ENCODE results near the gene DNAJA3.

DNA sequence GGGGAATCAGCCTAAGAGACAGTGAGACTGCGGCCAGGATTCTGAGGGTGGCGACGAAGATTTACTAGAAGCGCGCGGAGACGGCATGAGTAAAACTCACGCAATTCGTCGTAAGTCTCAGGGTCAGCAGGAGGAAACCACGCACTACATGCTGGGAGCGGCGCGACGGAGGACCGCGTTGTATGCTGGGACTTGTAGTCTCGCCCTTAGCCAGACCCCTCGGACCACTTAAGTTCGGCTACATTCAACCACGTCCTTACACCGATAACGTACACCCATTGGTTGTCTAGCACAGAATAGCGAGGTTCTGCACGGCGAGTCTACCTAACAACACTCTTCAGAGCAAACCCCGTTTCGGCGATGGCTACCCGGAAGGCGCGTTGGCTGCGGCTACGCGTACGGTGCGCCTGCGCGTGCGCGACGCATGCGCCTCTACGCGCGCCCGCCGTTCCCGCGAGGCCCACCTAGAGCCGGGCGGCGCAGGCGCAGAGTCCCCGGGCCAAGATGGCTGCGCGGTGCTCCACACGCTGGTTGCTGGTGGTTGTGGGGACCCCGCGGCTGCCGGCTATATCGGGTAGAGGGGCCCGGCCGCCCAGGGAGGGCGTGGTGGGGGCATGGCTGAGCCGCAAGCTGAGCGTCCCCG lies at the start of gene DNAJA3:
- TF ChIP-seq CTCF (IDR thresholded peaks at IDR 0.05) (peak in 1 of 4 experiments; percentile 38), POLR2A (IDR thresholded peaks at IDR 0.05) (peak; percentile 64), POLR2AphosphoS5 (IDR thresholded peaks at IDR 0.05) (peak; percentile 87)
